Measurements from ENCODE around the gene RASIP1.
"Not testable (repeated sequence)": the region's sequence is repeated elsewhere in the genome, so short reads cannot be mapped to it uniquely, and the experiment has no call there.

RASIP1 gene

DNA sequence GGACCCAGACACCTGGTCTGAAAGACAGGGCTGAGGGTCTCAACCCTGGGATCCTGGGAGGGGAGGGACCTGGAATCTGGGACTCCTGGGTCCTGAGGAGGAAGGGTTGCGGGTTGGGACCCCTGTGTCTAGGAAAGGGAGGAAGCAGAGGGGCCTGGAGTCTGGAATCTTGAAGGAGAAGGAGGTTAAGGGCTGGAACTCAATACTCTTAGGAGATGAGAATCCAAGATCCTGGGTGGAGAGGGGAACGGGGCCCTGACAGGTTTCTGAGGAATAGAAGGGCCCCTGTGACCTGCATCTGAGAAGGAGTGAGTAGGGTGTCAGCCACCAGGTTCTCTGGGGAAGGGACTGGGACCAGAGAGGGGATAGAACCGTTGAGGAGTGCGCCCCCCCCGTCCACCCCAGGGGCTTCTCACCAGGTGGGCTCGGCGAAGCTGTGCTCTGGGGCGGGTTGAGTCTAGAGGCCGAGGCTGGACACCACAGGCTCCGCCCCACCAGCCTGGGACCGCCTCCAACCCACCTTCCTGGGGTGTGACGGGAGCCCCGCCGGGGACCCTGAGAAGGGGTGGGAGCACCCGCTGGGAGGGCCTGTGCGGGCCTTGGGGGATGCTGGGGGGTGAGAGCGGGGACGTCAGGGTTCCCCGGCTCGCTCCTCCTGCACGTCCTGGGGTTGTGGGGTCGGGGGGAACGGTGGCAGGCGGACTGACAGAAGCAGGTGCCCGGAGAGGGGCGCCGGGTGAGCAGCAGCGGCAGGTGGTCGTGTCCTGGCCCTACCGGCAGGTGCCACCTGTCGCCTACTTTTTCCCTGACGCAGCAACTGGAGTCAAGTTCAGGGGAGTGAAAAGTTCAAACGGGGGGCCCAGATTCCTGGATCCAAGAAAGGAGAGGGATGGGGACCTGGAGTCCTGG lies 20.9 kb downstream of the RASIP1 start, which contains the start of gene MAMSTR (continued):
- TF ChIP-seq PBX3 (CRISPR knock-in tag; IDR thresholded peaks at IDR 0.05) (no peak), SCRT2 (tag by site-specific recombination; IDR thresholded peaks at IDR 0.05) (peak; percentile 98), SCRT1 (tag by site-specific recombination; IDR thresholded peaks at IDR 0.05; ENCODE audit: borderline replicate concordance) (peak; percentile 92), ZNF677 (tag by site-specific recombination; IDR thresholded peaks at IDR 0.05) (no peak), ZNF292 (tag by site-specific recombination; IDR thresholded peaks at IDR 0.05; ENCODE audit: borderline replicate concordance, low read depth) (no peak), ZNF175 (tag by site-specific recombination; IDR thresholded peaks at IDR 0.05) (no peak), SP2 (tag by site-specific recombination; IDR thresholded peaks at IDR 0.05) (0 out of 2 replicates have a peak, but pooled peaks have one; percentile 20), GLIS2 (tag by site-specific recombination; IDR thresholded peaks at IDR 0.05) (0 out of 2 replicates have a peak, but pooled peaks have one; percentile 12)

DNA sequence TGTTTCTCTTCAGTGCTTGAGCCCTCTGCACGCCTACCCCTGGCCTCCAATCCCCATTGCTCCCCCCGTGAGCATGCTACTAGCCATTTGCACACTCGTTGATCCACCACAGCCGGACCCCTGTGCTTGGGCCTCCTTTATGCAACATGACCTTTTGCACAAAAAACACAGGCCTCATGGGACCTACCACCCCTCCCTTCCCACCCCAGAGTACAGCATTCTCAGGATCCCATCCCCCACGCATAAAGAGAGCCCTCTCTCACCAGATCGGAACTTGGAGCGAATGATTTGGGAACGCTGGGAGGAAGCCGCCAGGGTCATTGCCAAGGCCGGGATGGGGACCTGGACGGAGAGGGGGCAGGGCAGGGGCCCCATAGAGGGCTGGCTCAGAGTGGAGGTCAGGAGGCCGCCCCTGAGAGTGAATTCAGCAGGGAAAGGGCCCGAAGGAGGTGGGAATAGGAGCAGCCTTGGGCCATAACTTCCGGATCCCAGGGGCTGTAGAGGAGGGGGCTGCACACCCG lies 21.6 kb downstream of the RASIP1 start:
- ChIA-PET CTCF (no interaction called here), POLR2A (interaction anchor here (0.6 kb wide), 1 partner anchor 20 kb away, joined by 4 read pairs; no protein-coding TSS in a partner anchor)
- no peak for TF ChIP-seq ZNF449 (tag by site-specific recombination; IDR thresholded peaks at IDR 0.05)
- TF ChIP-seq ZXDB (tag by site-specific recombination; IDR thresholded peaks at IDR 0.05) = no peak
- no peak for TF ChIP-seq ZNF26 (tag by site-specific recombination; IDR thresholded peaks at IDR 0.05)
- no peak for TF ChIP-seq ZNF155 (tag by site-specific recombination; IDR thresholded peaks at IDR 0.05)
- TF ChIP-seq RBAK (tag by site-specific recombination; IDR thresholded peaks at IDR 0.05) = no peak
- Histone ChIP-seq H3K27ac (ENCODE audit: extremely low read depth, low read depth, low read length) (no peak overlapping the region), H3K4me3 (ENCODE audit: low read depth, low read length) (no peak overlapping the region), H3K36me3 (ENCODE audit: control insufficient read depth in 2 of 2, insufficient read depth in 1 of 2, low read length in 2 of 2) (no peaks in the 10 kb centered on the region), H3K9me3 (ENCODE audit: control insufficient read depth, insufficient read depth, low read depth, low read length) (no peaks in the 10 kb centered on the region), H3K4me1 (ENCODE audit: control insufficient read depth, insufficient read depth, low read length) (peaks cover 5% of the 10 kb centered on the region)

- H3K4me3 ChIP-seq (ENCODE audit: low read depth, low read length); H3K36me3 ChIP-seq (ENCODE audit: control insufficient read depth in 2 of 2, insufficient read depth in 1 of 2, low read length in 2 of 2); CTCF ChIA-PET; H3K4me1 ChIP-seq (ENCODE audit: control insufficient read depth, insufficient read depth, low read length); H3K27ac ChIP-seq (ENCODE audit: extremely low read depth, low read depth, low read length); H3K9me3 ChIP-seq (ENCODE audit: control insufficient read depth, insufficient read depth, low read depth, low read length): not testable (repeated sequence)
- TF ChIP-seq ZNF362 (tag by site-specific recombination; IDR thresholded peaks at IDR 0.05) = 0 out of 2 replicates have a peak, but pooled peaks have one; percentile 47
- POLR2A ChIA-PET = interaction anchor here (0.6 kb wide), 1 partner anchor 19 kb away, joined by 4 read pairs; no protein-coding TSS in a partner anchor
Observed at GRCh38 chr19:48718106-48718505, 22.3 kb downstream of the RASIP1 start.
